OCI-LY3 (cell line): ENCODE results near the gene HABP2.

Source experiments
- H2AFZ ChIP-seq: fragments of 200-600, 300-600 bp; shearing (Covaris generic); 2 replicates; pipeline ENCODE4 v1.6.0; 2014; ENCODE audit warnings: antibody characterized with exemption, low read depth, low read length
- H3K27ac ChIP-seq: fragments of 200-600, 300-600 bp; sonication (generic); 2 replicates; pipeline ENCODE4 v1.5.1; 2014; ENCODE audit warnings: mild to moderate bottlenecking, low read length, moderate library complexity, mixed read lengths
- H3K27me3 ChIP-seq: fragments of 200-600, 300-600 bp; sonication (generic); 2 replicates; pipeline ENCODE4 v1.6.1; 2014; ENCODE audit warnings: low read depth, low read length, mixed read lengths
- H3K36me3 ChIP-seq: fragments of 200-600, 300-600 bp; sonication (generic); replicated peaks from 2 replicates; pipeline ENCODE3; 2014; ENCODE audit warnings: low read depth, low read length, mixed read lengths
- H3K4me1 ChIP-seq: fragments of 300-600, 200-600 bp; sonication (generic); 2 replicates; pipeline ENCODE4 v1.6.1; 2014; ENCODE audit warnings: low read length, mixed read lengths
- H3K4me2 ChIP-seq: fragments of 200-600, 300-600 bp; sonication (generic); 2 replicates; pipeline ENCODE4 v1.6.1; 2014; ENCODE audit warnings: low read length, mixed read lengths
- H3K4me3 ChIP-seq: fragments of 300-600, 200-600 bp; sonication (generic); 2 replicates; pipeline ENCODE4 v1.5.1; 2014; ENCODE audit warnings: antibody characterized with exemption, mild to moderate bottlenecking, low read length, moderate library complexity
- H3K79me2 ChIP-seq: fragments of 300-600, 200-600 bp; shearing (Covaris generic); 2 replicates; pipeline ENCODE4 v1.6.1; 2014; ENCODE audit warnings: mild to moderate bottlenecking, low read length, mixed read lengths
- H3K9ac ChIP-seq: fragments of 300-600, 200-600 bp; shearing (Covaris generic); 2 replicates; pipeline ENCODE4 v1.6.0; 2014; ENCODE audit warnings: mild to moderate bottlenecking, low read length, moderate library complexity
- H3K9me3 ChIP-seq: fragments of 200-600, 300-600 bp; shearing (Covaris generic); 2 replicates; pipeline ENCODE4 v1.6.1; 2014; ENCODE audit warnings: low read length, mixed read lengths; ENCODE audit not compliant: insufficient read depth
- H4K20me1 ChIP-seq: fragments of 200-600, 300-600 bp; sonication (generic); 2 replicates; pipeline ENCODE4 v1.6.1; 2016; ENCODE audit warnings: low read length, mixed read lengths; ENCODE audit not compliant: insufficient read depth
- CTCF ChIP-seq: fragments of 200-600, 300-600 bp; sonication (generic); IDR thresholded peaks from 2 replicates; pipeline ENCODE4 v1.5.1; 2014; ENCODE audit warnings: antibody characterized with exemption, low read length, low read depth
- EZH2phosphoT487 ChIP-seq: fragments of 200-600 bp; shearing (Covaris generic); IDR thresholded peaks from 2 replicates; pipeline ENCODE4 v1.6.1; 2018; ENCODE audit warnings: antibody characterized with exemption, mixed run types, low read depth

Gene HABP2

GRCh38 chr10:113511419-113511818 lies 41.4 kb upstream of the HABP2 start:
- Histone ChIP-seq H2AFZ (no peak overlapping the region), H3K27ac (no peak overlapping the region), H3K9me3 (no peaks in the 10 kb centered on the region), H3K9ac (no peak overlapping the region), H3K79me2 (no peaks in the 10 kb centered on the region), H3K4me3 (no peak overlapping the region), H3K36me3 (no peaks in the 10 kb centered on the region), H3K27me3 (no peaks in the 10 kb centered on the region), H3K4me1 (no peaks in the 10 kb centered on the region), H4K20me1 (no peaks in the 10 kb centered on the region), H3K4me2 (no peak overlapping the region)
- TF ChIP-seq EZH2phosphoT487 (no peak), CTCF (no peak)

- H3K9me3 ChIP-seq: no peaks in the 10 kb centered on the region
- H3K36me3 ChIP-seq: no peaks in the 10 kb centered on the region
- no peaks in the 10 kb centered on the region for H4K20me1 ChIP-seq
- no peak for TF ChIP-seq EZH2phosphoT487
- no peak for TF ChIP-seq CTCF
- H3K27ac ChIP-seq: no peak overlapping the region
- H2AFZ ChIP-seq: no peak overlapping the region
- H3K79me2 ChIP-seq: no peaks in the 10 kb centered on the region
- H3K27me3 ChIP-seq: no peaks in the 10 kb centered on the region
- H3K4me3 ChIP-seq: no peak overlapping the region
- no peaks in the 10 kb centered on the region for H3K4me1 ChIP-seq
- H3K4me2 ChIP-seq: no peak overlapping the region
- no peak overlapping the region for H3K9ac ChIP-seq
Observed at GRCh38 chr10:113515161-113515560, 37.7 kb upstream of the HABP2 start.

DNA sequence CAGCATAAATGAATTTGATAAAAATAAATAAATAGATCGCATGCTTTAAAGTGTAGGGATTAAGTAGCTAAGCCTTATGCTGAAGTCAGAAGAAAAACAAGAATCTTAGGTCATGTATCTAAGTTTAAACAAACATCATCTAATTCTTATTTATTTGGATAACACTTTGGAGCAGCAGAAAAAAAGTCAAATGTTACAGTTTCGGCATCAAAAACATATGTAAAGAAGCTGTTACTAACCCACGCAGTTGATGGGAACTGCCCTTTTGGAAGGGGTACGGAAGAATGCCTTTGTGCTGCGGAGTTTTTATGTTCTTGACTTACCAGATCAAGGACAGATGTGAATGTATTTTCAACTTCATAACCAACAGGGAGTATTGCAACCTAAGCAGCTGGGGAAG lies 37.3 kb upstream of the HABP2 start:
- TF ChIP-seq EZH2phosphoT487 (no peak), CTCF (no peak)

DNA sequence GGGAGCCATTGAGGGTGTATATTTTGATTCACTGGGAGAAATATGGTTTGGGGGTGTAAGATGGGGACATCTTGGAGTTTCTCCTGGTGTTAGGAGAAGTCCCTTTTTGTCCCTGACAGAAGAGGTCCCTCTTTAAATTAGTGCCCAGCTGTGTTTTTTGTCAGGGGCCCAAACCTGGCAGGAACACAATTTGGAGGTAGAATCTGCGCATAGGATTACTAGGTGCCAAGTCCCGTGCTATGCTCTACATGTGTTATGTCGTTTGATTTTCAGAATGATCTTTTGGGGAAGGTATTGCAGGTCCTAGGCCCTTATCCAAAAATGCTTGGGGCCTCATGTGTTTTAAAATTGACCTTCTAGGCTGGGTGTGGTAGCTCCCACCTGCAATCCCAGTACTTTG lies 36.8 kb upstream of the HABP2 start:
- H3K27ac ChIP-seq: no peak overlapping the region

More for the DNA sequence above, 37.3 kb upstream of the HABP2 start:
- Histone ChIP-seq H2AFZ (no peak overlapping the region), H3K27ac (no peak overlapping the region), H3K36me3 (no peaks in the 10 kb centered on the region), H3K4me2 (no peak overlapping the region), H3K9ac (no peak overlapping the region), H3K4me1 (no peaks in the 10 kb centered on the region), H3K79me2 (no peaks in the 10 kb centered on the region), H3K9me3 (no peaks in the 10 kb centered on the region), H4K20me1 (no peaks in the 10 kb centered on the region), H3K4me3 (no peak overlapping the region), H3K27me3 (no peaks in the 10 kb centered on the region)

More for the DNA sequence above, 36.8 kb upstream of the HABP2 start:
- Histone ChIP-seq H3K4me2 (no peak overlapping the region), H3K27me3 (no peaks in the 10 kb centered on the region), H3K9me3 (no peaks in the 10 kb centered on the region), H4K20me1 (no peaks in the 10 kb centered on the region), H3K9ac (no peak overlapping the region), H3K4me3 (no peak overlapping the region), H3K79me2 (no peaks in the 10 kb centered on the region), H2AFZ (no peak overlapping the region), H3K4me1 (no peaks in the 10 kb centered on the region), H3K36me3 (no peaks in the 10 kb centered on the region)
- TF ChIP-seq EZH2phosphoT487: no peak
- TF ChIP-seq CTCF: no peak
